PFSK-1 (cell line): ENCODE measurements around the gene CLDN6.

ENCODE experiments used
- FOXP2 ChIP-seq: optimal IDR thresholded peaks from 2 replicates; pipeline ENCODE3; 2011; ENCODE audit warnings: borderline replicate concordance, control low read depth, inconsistent platforms; ENCODE audit not compliant: insufficient read depth; ENCODE audit errors: extremely low read length, extremely low read depth
- POLR2AphosphoS5 ChIP-seq: IDR thresholded peaks from 2 replicates; pipeline ENCODE4 v1.6.1; 2012; ENCODE audit warnings: low read depth, mild to moderate bottlenecking, control low read depth, low read length, moderate library complexity
- SIN3A ChIP-seq: IDR thresholded peaks from 2 replicates; pipeline ENCODE4 v1.6.1; 2012; ENCODE audit warnings: mild to moderate bottlenecking, low read length, moderate library complexity, borderline replicate concordance; ENCODE audit not compliant: insufficient read depth
- TAF1 ChIP-seq: IDR thresholded peaks from 2 replicates; pipeline ENCODE4 v1.6.1; 2012; ENCODE audit warnings: low read length, control low read depth, borderline replicate concordance; ENCODE audit not compliant: insufficient read depth
- TF ChIP-seq, protein P1 (sequence below), 2 experiments: IDR thresholded peaks; 2 replicates each; pipeline versions ENCODE4 v1.6.1 to v1.8.0; 2011 to 2012; ENCODE audit warnings: low read depth in 2 of 2, low read length in 2 of 2, control low read depth in 1 of 2, inconsistent platforms in 1 of 2, mild to moderate bottlenecking in 1 of 2, moderate library complexity in 1 of 2; ENCODE audit not compliant: insufficient read depth in 1 of 2

Gene CLDN6

DNA sequence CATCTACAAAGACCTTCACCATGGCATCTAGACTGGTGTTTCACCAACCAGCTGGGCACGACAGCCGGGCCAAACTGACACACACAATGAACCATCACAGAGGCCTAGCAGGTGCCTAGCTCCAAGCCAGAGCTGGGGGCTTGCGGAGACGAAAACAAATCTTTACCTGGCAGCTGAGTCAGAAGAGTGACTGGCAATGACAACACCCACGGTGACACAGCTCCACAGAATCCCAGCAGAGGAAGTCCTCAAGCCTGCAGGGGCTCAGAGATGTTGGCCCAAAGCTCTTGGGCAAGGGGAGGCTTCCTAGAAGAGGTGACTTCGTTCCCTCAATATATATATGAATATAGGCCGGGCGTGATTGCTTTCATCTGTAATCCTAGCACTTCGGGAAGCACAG is 33.5 kb upstream of the CLDN6 start:
- TF ChIP-seq FOXP2 (no peak), POLR2AphosphoS5 (no peak), TAF1 (no peak), SIN3A (no peak)
- TF ChIP-seq, protein P1, sequence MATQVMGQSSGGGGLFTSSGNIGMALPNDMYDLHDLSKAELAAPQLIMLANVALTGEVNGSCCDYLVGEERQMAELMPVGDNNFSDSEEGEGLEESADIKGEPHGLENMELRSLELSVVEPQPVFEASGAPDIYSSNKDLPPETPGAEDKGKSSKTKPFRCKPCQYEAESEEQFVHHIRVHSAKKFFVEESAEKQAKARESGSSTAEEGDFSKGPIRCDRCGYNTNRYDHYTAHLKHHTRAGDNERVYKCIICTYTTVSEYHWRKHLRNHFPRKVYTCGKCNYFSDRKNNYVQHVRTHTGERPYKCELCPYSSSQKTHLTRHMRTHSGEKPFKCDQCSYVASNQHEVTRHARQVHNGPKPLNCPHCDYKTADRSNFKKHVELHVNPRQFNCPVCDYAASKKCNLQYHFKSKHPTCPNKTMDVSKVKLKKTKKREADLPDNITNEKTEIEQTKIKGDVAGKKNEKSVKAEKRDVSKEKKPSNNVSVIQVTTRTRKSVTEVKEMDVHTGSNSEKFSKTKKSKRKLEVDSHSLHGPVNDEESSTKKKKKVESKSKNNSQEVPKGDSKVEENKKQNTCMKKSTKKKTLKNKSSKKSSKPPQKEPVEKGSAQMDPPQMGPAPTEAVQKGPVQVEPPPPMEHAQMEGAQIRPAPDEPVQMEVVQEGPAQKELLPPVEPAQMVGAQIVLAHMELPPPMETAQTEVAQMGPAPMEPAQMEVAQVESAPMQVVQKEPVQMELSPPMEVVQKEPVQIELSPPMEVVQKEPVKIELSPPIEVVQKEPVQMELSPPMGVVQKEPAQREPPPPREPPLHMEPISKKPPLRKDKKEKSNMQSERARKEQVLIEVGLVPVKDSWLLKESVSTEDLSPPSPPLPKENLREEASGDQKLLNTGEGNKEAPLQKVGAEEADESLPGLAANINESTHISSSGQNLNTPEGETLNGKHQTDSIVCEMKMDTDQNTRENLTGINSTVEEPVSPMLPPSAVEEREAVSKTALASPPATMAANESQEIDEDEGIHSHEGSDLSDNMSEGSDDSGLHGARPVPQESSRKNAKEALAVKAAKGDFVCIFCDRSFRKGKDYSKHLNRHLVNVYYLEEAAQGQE (IDR thresholded peaks at IDR 0.05; ENCODE audit: insufficient read depth in 1 of 2, low read depth in 2 of 2, low read length in 2 of 2): no peak

DNA sequence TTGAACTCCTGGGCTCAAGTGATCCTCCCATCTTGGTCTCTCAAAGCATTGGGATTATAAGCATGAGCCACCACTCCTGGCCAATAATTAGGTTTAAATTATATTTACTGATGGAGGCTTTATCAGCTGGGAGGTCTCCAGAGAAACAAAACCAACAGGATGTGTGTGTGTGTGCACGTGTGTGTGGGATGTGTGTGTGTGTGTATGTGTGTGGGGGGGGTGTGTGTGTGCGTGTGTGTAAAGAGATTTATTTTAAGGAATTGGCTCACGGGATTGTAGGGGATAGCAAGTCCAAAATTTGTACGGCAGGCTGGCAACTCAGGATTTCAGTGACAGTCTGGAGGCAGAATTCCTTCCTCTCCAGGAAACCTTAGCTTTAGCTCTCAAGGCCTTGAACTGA is 33.0 kb upstream of the CLDN6 start:
- no peak for TF ChIP-seq POLR2AphosphoS5
- TF ChIP-seq, protein P1 (IDR thresholded peaks at IDR 0.05; ENCODE audit: insufficient read depth in 1 of 2, low read depth in 2 of 2, low read length in 2 of 2): no peak
- no peak for TF ChIP-seq FOXP2
- no peak for TF ChIP-seq TAF1
- no peak for TF ChIP-seq SIN3A

DNA sequence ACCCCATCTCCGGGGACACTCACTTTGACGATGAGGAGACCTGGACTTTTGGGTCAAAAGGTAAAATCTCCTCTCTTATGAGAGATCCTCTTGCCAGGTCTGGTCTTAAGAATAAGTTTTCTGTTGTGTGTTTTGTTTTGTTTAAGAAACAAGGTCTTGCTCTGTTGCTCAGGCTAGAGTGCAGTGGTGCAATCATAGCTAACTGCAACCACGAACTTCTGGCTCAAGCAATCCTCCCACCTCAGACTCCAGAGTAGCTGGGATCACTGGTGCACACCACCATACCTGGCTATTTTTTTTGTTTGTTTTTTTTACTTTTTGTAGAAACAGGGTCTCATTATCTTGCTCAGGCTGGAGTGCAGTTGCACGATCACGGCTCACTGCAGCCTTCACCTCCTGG is 32.5 kb upstream of the CLDN6 start:
- TF ChIP-seq POLR2AphosphoS5 (no peak), SIN3A (no peak), FOXP2 (no peak), TAF1 (no peak)
- TF ChIP-seq, protein P1 (IDR thresholded peaks at IDR 0.05; ENCODE audit: insufficient read depth in 1 of 2, low read depth in 2 of 2, low read length in 2 of 2): no peak

DNA sequence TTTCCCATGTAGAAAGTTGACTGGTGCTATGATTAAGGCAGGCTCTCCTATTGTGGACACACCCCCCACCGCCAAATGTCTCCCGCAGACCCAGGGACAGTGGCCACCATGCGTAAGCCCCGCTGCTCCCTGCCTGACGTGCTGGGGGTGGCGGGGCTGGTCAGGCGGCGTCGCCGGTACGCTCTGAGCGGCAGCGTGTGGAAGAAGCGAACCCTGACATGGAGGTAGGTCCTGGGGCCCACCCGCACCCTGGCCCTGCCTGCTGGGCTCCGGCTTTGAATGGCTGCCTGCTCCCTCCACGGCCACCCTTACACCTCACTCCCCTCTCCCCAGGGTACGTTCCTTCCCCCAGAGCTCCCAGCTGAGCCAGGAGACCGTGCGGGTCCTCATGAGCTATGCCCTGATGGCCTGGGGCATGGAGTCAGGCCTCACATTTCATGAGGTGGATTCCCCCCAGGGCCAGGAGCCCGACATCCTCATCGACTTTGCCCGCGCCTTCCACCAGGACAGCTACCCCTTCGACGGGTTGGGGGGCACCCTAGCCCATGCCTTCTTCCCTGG is 32.0 kb upstream of the CLDN6 start:
- TF ChIP-seq POLR2AphosphoS5 (no peak), TAF1 (no peak), SIN3A (no peak), FOXP2 (no peak)
- TF ChIP-seq, protein P1 (IDR thresholded peaks at IDR 0.05; ENCODE audit: insufficient read depth in 1 of 2, low read depth in 2 of 2, low read length in 2 of 2): no peak

DNA sequence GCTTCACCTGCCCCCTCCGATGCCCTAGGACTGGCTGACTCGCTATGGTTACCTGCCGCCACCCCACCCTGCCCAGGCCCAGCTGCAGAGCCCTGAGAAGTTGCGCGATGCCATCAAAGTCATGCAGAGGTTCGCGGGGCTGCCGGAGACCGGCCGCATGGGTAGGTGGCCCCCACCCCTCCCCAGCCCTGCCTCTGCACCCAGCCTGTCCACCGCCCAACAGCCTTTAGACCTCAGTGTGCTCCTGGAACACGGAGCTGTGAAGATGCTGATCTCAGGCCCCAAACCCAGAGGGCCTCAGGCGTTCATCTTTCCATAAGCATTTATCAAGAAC is 29.4 kb upstream of the CLDN6 start:
- TF ChIP-seq TAF1 (no peak), SIN3A (no peak), POLR2AphosphoS5 (no peak), FOXP2 (no peak)
- TF ChIP-seq, protein P1 (IDR thresholded peaks at IDR 0.05; ENCODE audit: insufficient read depth in 1 of 2, low read depth in 2 of 2, low read length in 2 of 2): no peak
